CD8-positive, alpha-beta memory T cell (primary cell): ENCODE measurements around the gene HMGXB3. TPM values are rescaled to one million over a fixed set of nuclear protein-coding genes. Genes with fewer than 3 reads are reported as not detected.
"Not testable (repeated sequence)": the region's sequence is repeated elsewhere in the genome, so short reads cannot be mapped to it uniquely, and the experiment has no call there.

Source experiments
- CTCF ChIA-PET: fragments of 350-600 bp; sonication (Branson Sonifier 250); formaldehyde crosslinking; loops from one replicate; lab custom pipeline; 2021; ENCODE audit warnings: antibody characterized with exemption; lab: Charles Lee
- POLR2A ChIA-PET: fragments of 350-600 bp; sonication (Branson Sonifier 250); formaldehyde crosslinking; loops from one replicate; lab custom pipeline; 2021; ENCODE audit warnings: antibody characterized with exemption; lab: Charles Lee
- DNase-seq, 5 donors: peaks; one replicate each; pipeline versions ENCODE4 v3.0.0 to v3.0.0-alpha.2; 2020 to 2022; ENCODE audit warnings: mixed read lengths in 1 of 5
- H3K27ac ChIP-seq: one replicate; pipeline ENCODE4 v1.7.0; 2013; ENCODE audit warnings: low read depth, mild to moderate bottlenecking, low read length, moderate library complexity
- H3K27me3 ChIP-seq: 2 replicates; pipeline ENCODE4 v1.7.0; 2013; ENCODE audit warnings: low read length, mild to moderate bottlenecking; ENCODE audit not compliant: insufficient read depth, poor library complexity, severe bottlenecking
- H3K36me3 ChIP-seq: 2 replicates; pipeline ENCODE4 v1.7.0; 2013; ENCODE audit warnings: mild to moderate bottlenecking, low read length, moderate library complexity; ENCODE audit not compliant: insufficient read depth
- H3K4me1 ChIP-seq: 2 replicates; pipeline ENCODE4 v1.7.0; 2013; ENCODE audit warnings: mild to moderate bottlenecking, low read length, moderate library complexity; ENCODE audit not compliant: insufficient read depth
- H3K4me3 ChIP-seq: 2 replicates; pipeline ENCODE4 v1.7.0; 2013; ENCODE audit warnings: mild to moderate bottlenecking, low read length
- H3K9me3 ChIP-seq: 2 replicates; pipeline ENCODE4 v1.7.0; 2013; ENCODE audit warnings: mild to moderate bottlenecking, low read length
- H3K27ac Mint-ChIP-seq, 8 donors: one replicate each; pipeline ENCODE4 v1.8.0; 2020 to 2021; ENCODE audit warnings: mixed read lengths in 8 of 8, mild to moderate bottlenecking in 6 of 8, inconsistent platforms in 3 of 8, moderate library complexity in 3 of 8
- H3K27me3 Mint-ChIP-seq, 2 donors: one replicate each; pipeline ENCODE4 v1.8.0; 2020 to 2021; ENCODE audit warnings: mixed read lengths in 2 of 2, mild to moderate bottlenecking in 1 of 2, moderate library complexity in 1 of 2
- H3K36me3 Mint-ChIP-seq, 3 donors: one replicate each; pipeline ENCODE4 v1.8.0; 2020 to 2021; ENCODE audit warnings: mixed read lengths in 3 of 3, inconsistent platforms in 1 of 3, mild to moderate bottlenecking in 1 of 3
- H3K4me1 Mint-ChIP-seq, 3 donors: one replicate each; pipeline ENCODE4 v1.8.0; 2020 to 2021; ENCODE audit warnings: mixed read lengths in 3 of 3, inconsistent platforms in 1 of 3, mild to moderate bottlenecking in 1 of 3
- H3K4me3 Mint-ChIP-seq, 7 donors: one replicate each; pipeline ENCODE4 v1.8.0; 2020 to 2021; ENCODE audit warnings: mixed read lengths in 7 of 7, mild to moderate bottlenecking in 6 of 7, moderate library complexity in 4 of 7, inconsistent platforms in 2 of 7
- H3K9me3 Mint-ChIP-seq, 5 donors: one replicate each; pipeline ENCODE4 v1.8.0; 2020 to 2022; ENCODE audit warnings: mixed read lengths in 5 of 5, mild to moderate bottlenecking in 3 of 5, moderate library complexity in 2 of 5, inconsistent platforms in 1 of 5
- polyA plus RNA-seq: library from polyadenylated mRNA; unstranded; fragments of 300-500 nt; fragmentation: Illumina TruSeq; gene quantifications from one replicate; pipeline ENCODE4 v1.2.3, GENCODE V29; 2021
- total RNA-seq, 2 experiments: library from RNA; stranded (reverse); gene quantifications; one replicate each; pipeline ENCODE4 v1.2.3, GENCODE V29; 2021

Gene HMGXB3
- total and polyA plus RNA-seq, 3 experiments from 2014 or later = 15.3 to 40.7 (median 36.8) TPM

DNA sequence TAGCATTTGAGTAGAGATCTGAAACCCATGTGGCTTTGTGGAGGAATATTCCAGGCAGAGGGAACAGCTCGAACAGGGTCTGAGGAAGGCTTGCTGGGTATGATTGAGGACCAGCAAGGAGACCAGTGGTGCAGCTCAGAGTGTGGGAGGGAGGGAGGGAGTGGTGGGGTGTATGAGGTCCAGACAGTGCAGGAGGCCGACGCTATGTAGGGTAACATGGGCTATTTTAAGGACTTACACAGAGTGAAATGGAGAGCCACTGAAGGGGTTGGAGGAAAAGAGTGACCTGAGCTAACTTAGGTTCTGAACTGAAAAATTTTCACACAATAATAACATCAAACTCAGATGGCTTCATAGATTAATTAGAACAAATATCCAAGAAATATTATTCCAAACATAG lies 41.9 kb downstream of the HMGXB3 start:
- no peaks in the 10 kb centered on the region for H3K27me3 ChIP-seq
- H3K27ac ChIP-seq = no peak overlapping the region
- CTCF ChIA-PET = no interaction called here
- no peak for DNase-seq
- Mint-ChIP-seq H3K27ac (peak overlapping the region in 2 of 8 donors; percentile 43 to 58), H3K27me3 (peaks cover 0 to 2% of the 10 kb centered on the region in 2 donors), H3K4me1 (peaks cover 37 to 39% (median 39%) of the 10 kb centered on the region in 3 donors), H3K36me3 (peaks cover 44 to 91% (median 51%) of the 10 kb centered on the region in 3 donors), H3K4me3 (no peak overlapping the region), H3K9me3 (no peaks in the 10 kb centered on the region)
- POLR2A ChIA-PET = no interaction called here
- peaks cover 21% of the 10 kb centered on the region for H3K4me1 ChIP-seq
- H3K4me3 ChIP-seq = no peak overlapping the region
- no peaks in the 10 kb centered on the region for H3K9me3 ChIP-seq
- peaks cover 57% of the 10 kb centered on the region for H3K36me3 ChIP-seq

DNA sequence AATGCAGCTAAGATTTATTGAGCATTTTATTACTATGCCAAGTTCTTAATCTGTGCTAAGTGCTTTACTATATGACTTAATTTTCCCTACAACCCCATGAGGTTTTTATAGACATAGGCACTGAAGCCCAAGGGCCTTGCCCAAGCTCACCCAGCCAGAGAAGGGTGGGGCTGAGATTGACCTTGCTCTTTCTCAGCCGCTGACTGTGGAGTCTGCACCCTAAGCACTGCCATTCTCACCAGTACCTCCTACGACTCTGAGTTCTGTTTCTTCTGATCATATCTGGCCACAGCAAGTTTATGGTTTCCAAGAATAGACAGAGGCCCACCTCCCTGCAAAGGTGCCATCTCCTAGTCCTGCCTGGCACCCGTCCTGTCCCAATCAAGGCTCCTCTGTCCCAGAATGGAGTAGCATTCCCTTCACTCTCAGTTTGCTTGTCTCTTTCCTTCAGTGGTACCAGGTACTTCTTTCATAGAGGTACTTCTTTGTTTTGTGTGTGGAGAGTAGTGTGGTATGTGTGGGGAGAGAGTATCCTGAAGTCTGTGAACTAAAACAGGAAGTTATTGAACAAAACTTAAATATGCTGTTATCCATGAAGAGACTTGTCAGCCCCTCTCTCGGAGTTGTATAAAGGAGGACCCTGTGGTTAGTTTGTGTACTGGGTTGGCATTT lies 43.3 kb downstream of the HMGXB3 start:
- DNase-seq = no peak
- Mint-ChIP-seq H3K36me3 (peaks cover 48 to 91% (median 64%) of the 10 kb centered on the region in 3 donors), H3K4me1 (peaks cover 37 to 39% (median 39%) of the 10 kb centered on the region in 3 donors), H3K27ac (peak overlapping the region in 6 of 8 donors; percentile 1 to 77 (median 36)), H3K27me3 (peaks cover 0 to 6% of the 10 kb centered on the region in 2 donors), H3K9me3 (no peaks in the 10 kb centered on the region), H3K4me3 (peak overlapping the region in 3 of 7 donors; percentile 18 to 60 (median 22))
- ChIA-PET CTCF (no interaction called here), POLR2A (no interaction called here)
- H3K27ac ChIP-seq = no peak overlapping the region
- no peaks in the 10 kb centered on the region for H3K27me3 ChIP-seq
- no peak overlapping the region for H3K4me3 ChIP-seq
- H3K36me3 ChIP-seq = peaks cover 71% of the 10 kb centered on the region
- H3K9me3 ChIP-seq = no peaks in the 10 kb centered on the region
- peaks cover 21% of the 10 kb centered on the region for H3K4me1 ChIP-seq

GRCh38 chr5:150044329-150044681 lies 43.8 kb downstream of the HMGXB3 start:
- ChIA-PET POLR2A (no interaction called here), CTCF (no interaction called here)
- Mint-ChIP-seq H3K27me3 (peaks cover 0 to 6% of the 10 kb centered on the region in 2 donors), H3K9me3 (no peaks in the 10 kb centered on the region), H3K4me1 (peaks cover 37 to 39% (median 39%) of the 10 kb centered on the region in 3 donors), H3K4me3 (no peak overlapping the region), H3K36me3 (peaks cover 49 to 92% (median 70%) of the 10 kb centered on the region in 3 donors), H3K27ac (no peak overlapping the region)
- Histone ChIP-seq H3K4me3 (no peak overlapping the region), H3K9me3 (no peaks in the 10 kb centered on the region), H3K27me3 (no peaks in the 10 kb centered on the region), H3K27ac (no peak overlapping the region), H3K36me3 (peaks cover 76% of the 10 kb centered on the region), H3K4me1 (peaks cover 21% of the 10 kb centered on the region)
- DNase-seq = no peak

DNA sequence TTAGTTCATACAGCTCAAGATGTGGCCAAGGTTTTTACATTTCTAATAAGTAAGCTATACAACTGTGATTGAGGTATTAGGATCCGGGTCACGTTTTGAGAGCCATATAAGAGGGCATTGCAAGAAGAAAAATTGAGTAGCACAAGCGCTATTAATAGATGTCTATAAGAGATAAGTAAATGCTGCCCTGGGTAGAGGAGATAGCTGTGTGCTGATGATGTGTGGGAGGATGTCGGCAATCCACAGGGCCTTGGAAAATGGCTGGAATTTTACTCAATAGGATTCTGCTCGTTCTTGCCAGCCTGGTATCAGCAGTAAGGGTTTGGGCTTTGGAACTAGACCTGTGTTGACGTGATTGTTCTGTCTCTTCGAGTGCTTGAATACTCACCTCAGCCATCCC lies 44.2 kb downstream of the HMGXB3 start:
- peaks cover 80% of the 10 kb centered on the region for H3K36me3 ChIP-seq
- POLR2A ChIA-PET = no interaction called here
- H3K27ac Mint-ChIP-seq = peak overlapping the region in 4 of 8 donors; percentile 0 to 67 (median 20)

DNA sequence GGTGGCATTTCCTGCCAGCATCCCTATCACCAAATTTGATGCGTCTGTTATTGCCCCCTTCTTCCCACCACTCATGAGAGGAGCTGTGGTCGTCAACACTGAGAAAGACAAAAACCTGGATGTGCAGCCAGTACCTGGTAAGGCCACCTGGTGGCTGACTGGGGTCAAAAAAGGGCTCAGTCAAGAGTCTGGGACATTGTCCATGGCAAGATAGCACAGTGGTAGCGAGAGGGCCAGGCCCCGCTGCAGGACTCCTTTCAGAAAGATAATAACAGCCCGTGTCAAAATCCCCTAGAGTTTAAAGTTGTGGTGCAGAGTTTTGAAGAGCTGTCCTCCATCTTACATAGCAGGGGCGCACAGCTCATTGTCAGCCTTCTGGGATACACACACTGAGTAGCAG lies 45.0 kb downstream of the HMGXB3 start:
- H3K36me3 Mint-ChIP-seq = peaks cover 48 to 94% (median 68%) of the 10 kb centered on the region in 3 donors
- peak overlapping the region in 4 of 7 donors; percentile 34 to 48 (median 40) for H3K4me3 Mint-ChIP-seq
- Histone ChIP-seq H3K27me3 (no peaks in the 10 kb centered on the region), H3K4me1 (peaks cover 21% of the 10 kb centered on the region), H3K4me3 (no peak overlapping the region), H3K36me3 (peaks cover 83% of the 10 kb centered on the region), H3K27ac (no peak overlapping the region), H3K9me3 (no peaks in the 10 kb centered on the region)
- peaks cover 0 to 6% of the 10 kb centered on the region in 2 donors for H3K27me3 Mint-ChIP-seq
- no peaks in the 10 kb centered on the region for H3K9me3 Mint-ChIP-seq
- peak overlapping the region in 7 of 8 donors; percentile 15 to 91 (median 41) for H3K27ac Mint-ChIP-seq
- H3K4me1 Mint-ChIP-seq = peaks cover 37 to 39% (median 39%) of the 10 kb centered on the region in 3 donors
- CTCF ChIA-PET = no interaction called here
- DNase-seq = no peak
- POLR2A ChIA-PET = interaction anchor here (1.0 kb wide), 1 partner anchor 111 kb away, joined by 3 read pairs; no protein-coding TSS in a partner anchor

More for the DNA sequence above, 44.2 kb downstream of the HMGXB3 start:
- H3K36me3 Mint-ChIP-seq = peaks cover 51 to 93% (median 72%) of the 10 kb centered on the region in 3 donors
- no peaks in the 10 kb centered on the region for H3K27me3 ChIP-seq
- peaks cover 0 to 6% of the 10 kb centered on the region in 2 donors for H3K27me3 Mint-ChIP-seq
- CTCF ChIA-PET = no interaction called here
- no peak overlapping the region for H3K4me3 Mint-ChIP-seq
- DNase-seq = no peak
- no peak overlapping the region for H3K4me3 ChIP-seq
- no peaks in the 10 kb centered on the region for H3K9me3 ChIP-seq
- H3K27ac ChIP-seq = no peak overlapping the region
- H3K9me3 Mint-ChIP-seq = no peaks in the 10 kb centered on the region
- peaks cover 37 to 39% (median 39%) of the 10 kb centered on the region in 3 donors for H3K4me1 Mint-ChIP-seq
- peaks cover 21% of the 10 kb centered on the region for H3K4me1 ChIP-seq

GRCh38 chr5:150046031-150046430 lies 45.5 kb downstream of the HMGXB3 start:
- H3K36me3 ChIP-seq = peaks cover 83% of the 10 kb centered on the region
- no peaks in the 10 kb centered on the region for H3K9me3 Mint-ChIP-seq
- DNase-seq = peak in 2 of 5 donors; percentile 3 to 65
- peaks cover 0 to 6% of the 10 kb centered on the region in 2 donors for H3K27me3 Mint-ChIP-seq
- no peak overlapping the region for H3K27ac ChIP-seq
- H3K4me1 Mint-ChIP-seq = peaks cover 37 to 39% (median 39%) of the 10 kb centered on the region in 3 donors
- H3K27me3 ChIP-seq = no peaks in the 10 kb centered on the region
- peaks cover 47 to 94% (median 68%) of the 10 kb centered on the region in 3 donors for H3K36me3 Mint-ChIP-seq
- H3K4me3 Mint-ChIP-seq = peak overlapping the region in 4 of 7 donors; percentile 34 to 48 (median 40)
- H3K9me3 ChIP-seq = no peaks in the 10 kb centered on the region
- ChIA-PET POLR2A (interaction anchor here (1.0 kb wide), 1 partner anchor 110 kb away, joined by 3 read pairs; no protein-coding TSS in a partner anchor), CTCF (no interaction called here)
- no peak overlapping the region for H3K4me3 ChIP-seq
- peaks cover 21% of the 10 kb centered on the region for H3K4me1 ChIP-seq
- peak overlapping the region in 4 of 8 donors; percentile 17 to 91 (median 56) for H3K27ac Mint-ChIP-seq

- DNase-seq, H3K4me3 ChIP-seq, H3K9me3 ChIP-seq, H3K27me3 ChIP-seq, H3K27ac Mint-ChIP-seq, POLR2A ChIA-PET, H3K4me3 Mint-ChIP-seq, H3K4me1 ChIP-seq, H3K27me3 Mint-ChIP-seq, CTCF ChIA-PET, H3K27ac ChIP-seq, H3K9me3 Mint-ChIP-seq: not testable (repeated sequence)
- H3K4me1 Mint-ChIP-seq = peaks cover 11% of the 10 kb centered on the region in 3 donors
- peaks cover 65% of the 10 kb centered on the region for H3K36me3 ChIP-seq
- H3K36me3 Mint-ChIP-seq = peaks cover 32 to 92% (median 37%) of the 10 kb centered on the region in 3 donors
Observed at GRCh38 chr5:150050172-150050811, 49.8 kb downstream of the HMGXB3 start.

DNA sequence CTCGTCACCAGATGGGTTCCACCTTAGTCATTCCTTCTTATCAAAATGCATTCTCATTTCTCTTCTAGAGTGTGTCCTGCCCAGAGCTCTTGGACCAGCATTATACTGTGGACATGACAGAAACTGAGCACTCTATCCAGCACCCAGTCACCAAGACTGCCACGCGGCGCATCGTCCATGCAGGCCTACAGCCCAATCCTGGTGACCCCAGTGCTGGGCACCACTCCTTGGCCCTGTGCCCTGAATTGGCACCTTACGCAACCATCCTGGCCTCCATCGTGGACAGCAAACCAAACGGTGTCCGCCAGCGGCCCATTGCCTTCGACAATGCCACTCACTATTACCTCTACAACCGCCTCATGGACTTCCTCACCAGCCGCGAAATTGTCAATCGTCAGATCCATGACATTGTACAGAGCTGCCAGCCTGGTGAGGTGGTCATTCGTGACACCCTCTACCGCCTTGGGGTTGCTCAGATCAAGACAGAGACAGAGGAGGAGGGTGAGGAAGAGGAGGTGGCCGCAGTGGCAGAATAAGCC lies 51.2 kb downstream of the HMGXB3 start:
- no peak for DNase-seq
- Histone ChIP-seq H3K36me3 (peaks cover 60% of the 10 kb centered on the region), H3K9me3 (no peaks in the 10 kb centered on the region), H3K27me3 (no peaks in the 10 kb centered on the region), H3K4me3 (no peak overlapping the region), H3K27ac (no peak overlapping the region), H3K4me1 (no peaks in the 10 kb centered on the region)
- Mint-ChIP-seq H3K36me3 (peaks cover 31 to 82% (median 32%) of the 10 kb centered on the region in 3 donors), H3K4me1 (no peaks in the 10 kb centered on the region), H3K9me3 (no peaks in the 10 kb centered on the region), H3K4me3 (no peak overlapping the region), H3K27ac (peak overlapping the region in 1 of 8 donors; percentile 56), H3K27me3 (peaks cover 0 to 4% of the 10 kb centered on the region in 2 donors)
- ChIA-PET POLR2A (no interaction called here), CTCF (no interaction called here)
